Kidney capillary endothelial cell (primary cell): ENCODE measurements around the gene SUN1.

Experiments
- DNase-seq: peaks from one replicate; pipeline ENCODE4 v3.0.0-alpha.2; 2018; ENCODE audit warnings: low spot score

Gene SUN1

GRCh38 chr7:907158-907980 lies 75.1 kb downstream of the SUN1 start:
- no peak for DNase-seq

DNA sequence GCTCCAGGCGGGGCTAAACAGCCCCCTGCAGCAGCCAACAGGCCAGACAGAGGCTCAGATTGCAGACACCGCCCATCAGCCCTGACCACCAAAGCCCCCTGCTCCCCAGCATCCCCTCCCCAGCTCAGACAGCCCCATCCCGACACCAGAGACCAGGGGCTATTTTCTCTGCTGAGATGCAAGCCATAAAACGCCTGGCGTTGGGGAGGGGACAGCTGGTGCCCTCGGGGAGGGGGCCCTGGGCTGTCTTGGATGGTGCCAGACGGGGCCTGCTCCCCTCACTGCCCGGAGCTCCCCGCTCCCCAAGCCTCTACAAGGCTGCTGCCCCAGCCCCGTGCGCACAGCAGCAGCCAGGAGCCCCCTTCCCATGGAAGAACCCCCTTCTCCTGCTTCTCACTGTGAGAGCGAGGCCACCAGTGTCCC lies 75.9 kb downstream of the SUN1 start:
- no peak for DNase-seq

DNA sequence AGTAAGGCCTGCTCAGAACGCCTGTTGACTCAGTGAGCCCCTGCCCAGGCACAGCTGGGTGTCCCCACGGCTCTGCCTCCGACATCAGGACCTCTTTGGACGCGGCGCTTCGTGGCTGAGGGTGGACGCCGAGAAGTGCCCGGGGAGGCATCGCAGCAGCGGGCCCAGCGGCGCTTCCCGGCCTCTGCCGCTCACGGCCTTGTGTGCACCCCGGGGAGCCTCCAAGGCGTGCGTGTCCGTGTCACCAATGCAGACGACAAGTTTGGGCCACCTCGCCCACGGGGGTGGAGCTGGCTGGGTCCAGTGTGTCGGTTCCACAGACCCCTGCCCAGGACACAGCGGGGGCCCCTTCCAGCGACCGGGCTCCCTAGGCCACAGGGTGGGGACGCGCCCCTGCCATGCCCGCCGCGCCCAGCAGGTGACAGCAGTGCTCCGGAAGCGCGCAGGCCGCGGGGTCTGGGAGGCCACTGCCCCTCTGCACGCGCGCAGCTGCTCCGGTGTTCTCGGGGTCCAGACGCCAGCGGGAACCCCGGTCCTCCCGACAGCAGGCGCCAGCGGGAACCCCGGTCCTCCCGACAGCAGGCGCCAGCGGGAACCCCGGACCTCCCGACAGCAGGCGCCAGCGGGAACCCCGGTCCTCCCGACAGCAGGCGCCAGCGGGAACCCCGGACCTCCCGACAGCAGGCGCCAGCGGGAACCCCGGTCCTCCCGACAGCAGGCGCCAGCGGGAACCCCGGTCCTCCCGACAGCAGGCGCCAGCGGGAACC lies 76.5 kb downstream of the SUN1 start:
- DNase-seq, result peak; percentile 33

DNA sequence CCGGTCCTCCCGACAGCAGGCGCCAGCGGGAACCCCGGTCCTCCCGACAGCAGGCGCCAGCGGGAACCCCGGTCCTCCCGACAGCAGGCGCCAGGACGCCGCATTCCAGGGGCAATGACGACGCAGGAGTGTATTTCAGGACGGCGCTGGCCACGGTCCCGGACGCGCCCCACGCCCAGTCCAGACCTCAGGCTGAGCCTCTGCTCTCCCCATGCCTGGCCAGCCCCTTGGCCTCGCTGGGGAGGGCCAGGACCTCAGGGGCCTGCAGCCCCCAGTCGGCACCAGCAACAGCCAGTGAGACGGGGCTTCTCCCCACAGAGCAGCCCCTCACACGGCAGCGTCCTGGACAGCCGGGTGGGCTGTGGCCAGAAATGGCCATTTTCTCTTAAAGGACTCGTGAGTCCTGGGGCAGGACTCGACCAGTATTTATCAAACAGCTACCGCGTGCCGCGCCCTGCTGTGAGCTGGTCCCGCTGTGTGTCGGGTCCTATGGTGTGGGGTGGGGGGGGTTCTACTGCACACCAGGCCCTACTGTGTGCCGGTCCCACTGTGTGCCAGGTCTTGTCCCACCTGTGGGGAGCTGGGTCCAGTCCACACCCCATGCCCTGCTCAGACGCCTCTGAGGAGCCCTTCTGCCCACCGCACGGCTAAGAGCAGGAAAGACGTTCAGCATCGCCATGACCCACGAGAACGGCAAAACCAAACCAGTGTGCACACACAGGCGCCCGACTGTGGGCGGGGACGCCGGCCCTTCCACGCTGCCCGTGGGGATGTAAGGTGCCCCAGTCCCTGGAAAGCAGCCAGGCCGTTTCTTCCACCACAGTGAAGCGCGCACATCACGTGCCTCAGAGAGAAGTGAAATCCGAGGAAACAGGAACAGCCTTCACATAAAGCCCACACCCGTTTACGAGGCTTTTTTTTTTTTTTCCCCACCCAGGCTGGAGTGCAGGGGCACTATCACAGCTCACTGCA lies 77.4 kb downstream of the SUN1 start:
- DNase-seq, result peak; percentile 30

DNA sequence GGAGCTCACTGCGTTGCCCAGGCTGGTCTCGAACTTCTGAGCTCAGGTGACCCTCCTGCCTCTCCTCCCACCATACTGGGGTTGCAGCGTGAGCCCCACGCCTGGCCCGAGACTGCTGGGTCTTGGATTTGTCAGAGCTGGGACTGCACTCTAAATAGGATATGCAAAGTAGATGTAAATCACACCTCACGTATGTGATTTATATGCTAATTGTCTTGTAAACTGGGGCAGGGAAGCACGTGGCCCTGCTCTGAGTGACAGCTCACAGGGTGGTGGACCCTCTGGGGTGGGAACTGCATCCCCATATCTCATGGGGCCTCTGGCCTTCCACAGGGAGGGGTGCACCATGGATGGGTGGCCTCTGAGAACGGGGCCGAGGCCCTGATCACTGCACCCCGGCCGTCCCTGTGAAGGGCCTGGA lies 78.2 kb downstream of the SUN1 start:
- DNase-seq, result no peak

GRCh38 chr7:910931-911431 lies 78.7 kb downstream of the SUN1 start:
- no peak for DNase-seq

DNA sequence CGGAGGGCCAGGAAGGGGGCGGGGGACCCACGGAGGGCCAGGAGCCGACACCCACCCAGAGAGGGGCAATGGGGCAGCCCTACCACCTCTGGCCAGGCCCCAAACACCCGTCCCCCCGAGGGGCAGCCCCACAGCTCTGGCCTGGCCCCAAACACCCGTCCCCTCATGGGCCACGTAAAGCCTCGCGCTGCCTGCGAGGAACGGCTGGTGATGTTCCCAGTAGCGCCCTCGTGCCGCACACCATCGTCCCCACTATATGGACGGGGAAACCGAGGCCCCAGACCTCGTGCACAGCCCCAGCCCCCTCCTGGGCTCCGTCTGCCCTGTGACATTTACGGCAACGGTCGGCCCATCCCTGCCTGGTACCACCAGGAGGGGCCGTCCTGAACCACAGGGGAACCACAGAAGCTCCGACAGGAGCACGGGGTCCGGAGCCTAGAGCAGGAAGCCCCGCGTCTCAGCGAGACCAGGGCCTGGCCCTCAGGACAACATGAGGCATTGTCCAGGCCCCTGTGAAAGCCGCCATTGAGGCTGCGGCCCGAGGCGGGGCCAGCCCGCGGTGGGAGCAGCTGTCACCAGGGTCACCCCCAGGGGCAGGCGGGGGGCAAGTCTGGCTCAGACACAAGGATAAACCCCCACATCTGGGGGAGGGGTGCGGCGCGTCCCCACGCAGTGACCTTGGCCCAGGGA lies 79.7 kb downstream of the SUN1 start:
- no peak for DNase-seq

- DNase-seq, result no peak
These were observed 81.7 kb downstream of the SUN1 start for GRCh38 chr7:913736-914520.

- no peak for DNase-seq
These were observed 82.4 kb downstream of the SUN1 start for GRCh38 chr7:914521-915194.

GRCh38 chr7:915291-916218 lies 83.3 kb downstream of the SUN1 start:
- DNase-seq, result no peak

- DNase-seq, result no peak
These were observed 84.1 kb downstream of the SUN1 start for GRCh38 chr7:916291-916941.

DNA sequence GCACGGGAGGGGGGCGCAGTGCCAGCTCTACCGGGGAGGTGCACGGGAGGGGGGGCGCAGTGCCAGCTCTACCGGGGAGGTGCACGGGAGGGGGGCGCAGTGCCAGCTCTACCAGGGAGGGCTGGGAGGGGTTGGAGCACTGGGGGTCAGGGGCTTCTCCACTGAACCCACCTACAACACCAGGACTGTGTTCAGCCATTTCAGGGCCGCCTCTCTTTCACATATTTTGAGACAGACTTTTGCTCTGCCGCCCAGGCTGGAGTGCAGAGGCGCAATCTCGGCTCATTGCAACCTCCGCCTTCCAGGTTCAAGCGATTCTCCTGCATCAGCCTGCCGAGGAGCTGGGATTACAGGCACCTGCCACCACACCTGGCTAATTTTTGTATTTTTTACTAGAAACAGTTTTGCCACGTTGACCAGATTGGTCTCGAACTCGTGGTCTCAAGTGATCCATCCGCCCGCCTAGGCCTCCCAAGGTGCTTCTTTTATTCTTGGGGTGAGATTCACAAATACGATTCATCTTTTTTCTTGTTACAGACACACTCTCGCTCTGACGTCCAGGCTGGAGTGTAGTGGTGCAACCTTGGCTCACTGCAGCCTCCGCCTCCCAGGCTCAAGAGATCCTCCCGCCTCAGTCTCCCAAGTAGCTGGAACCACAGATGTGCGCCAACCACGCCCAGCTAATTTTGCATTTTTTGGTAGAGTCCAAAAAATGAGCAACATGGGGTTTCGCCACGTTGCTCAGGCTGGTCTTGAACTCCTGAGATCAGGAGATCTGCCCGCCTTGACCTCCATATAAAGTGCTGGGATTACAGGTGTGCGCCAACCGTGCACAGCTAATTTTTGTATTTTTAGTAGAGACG lies 85.2 kb downstream of the SUN1 start:
- no peak for DNase-seq

GRCh38 chr7:918118-918425 lies 85.8 kb downstream of the SUN1 start:
- no peak for DNase-seq

DNA sequence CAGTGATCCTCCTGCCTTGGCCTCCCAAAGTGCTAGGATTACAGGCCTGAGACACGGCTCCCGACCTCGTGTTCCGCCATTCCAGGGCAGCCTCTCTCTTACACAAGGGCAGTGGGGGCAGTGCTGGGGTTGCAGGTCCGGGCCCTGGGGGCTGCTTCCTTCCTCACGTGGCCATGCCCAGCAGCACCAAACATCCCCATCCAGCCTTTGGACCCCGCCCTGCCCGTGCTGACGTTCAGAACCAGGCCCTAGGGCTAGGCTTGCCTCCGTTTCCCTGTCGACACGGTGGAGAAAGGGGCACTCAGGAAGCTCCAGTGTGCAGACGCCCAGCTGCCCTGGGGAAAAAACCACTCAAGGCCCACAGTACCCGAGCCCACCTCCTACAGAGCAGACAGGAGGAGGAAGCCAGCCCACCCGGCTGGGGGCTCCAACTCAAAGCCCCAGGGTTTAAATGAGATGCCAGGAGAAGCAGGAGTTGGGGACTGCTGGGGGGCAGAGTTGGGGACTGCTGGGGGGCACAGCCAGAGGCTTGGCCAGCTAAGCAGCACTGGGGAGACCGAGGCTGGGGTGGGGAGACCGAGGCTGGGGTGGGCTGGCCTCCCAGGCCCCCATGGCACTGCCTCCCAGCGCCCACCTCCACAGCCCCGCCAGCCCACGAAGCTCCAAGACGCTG lies 86.3 kb downstream of the SUN1 start:
- no peak for DNase-seq

DNA sequence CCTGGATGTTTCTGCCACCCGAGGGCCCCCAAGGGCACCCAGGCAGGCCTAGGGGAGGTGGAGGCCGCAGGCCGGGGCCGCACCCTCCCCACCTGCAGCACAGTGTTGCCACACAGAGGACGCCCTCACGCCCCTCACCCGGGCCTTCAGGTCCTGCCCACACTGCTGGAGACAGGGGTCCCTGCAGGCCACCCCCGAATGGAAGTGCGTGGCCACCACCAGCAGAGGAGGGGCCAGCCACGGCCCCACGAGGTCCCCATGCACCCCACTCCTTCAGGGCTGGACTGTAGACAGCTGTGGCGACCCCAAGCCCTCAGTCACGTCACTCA lies 86.8 kb downstream of the SUN1 start:
- DNase-seq, result no peak

GRCh38 chr7:919924-920341 lies 87.7 kb downstream of the SUN1 start:
- DNase-seq, result no peak
